HFF-Myc (cell line): Measurements from ENCODE around the gene NLRP3.
"Not testable (repeated sequence)": the region's sequence is repeated elsewhere in the genome, so short reads cannot be mapped to it uniquely, and the experiment has no call there.

Experiments
- DNase-seq: peaks from one replicate; pipeline ENCODE4 v3.0.0-alpha.2; 2011; ENCODE audit warnings: low read depth; ENCODE audit errors: extremely low read depth
- H3K4me3 ChIP-seq: replicated peaks from 2 replicates; pipeline ENCODE4 v1.5.1; 2011; ENCODE audit warnings: low read depth, mild to moderate bottlenecking, control low read depth, low read length
- TF ChIP-seq, protein P1 (sequence below): IDR thresholded peaks from 2 replicates; pipeline ENCODE4 v1.5.1; 2012; ENCODE audit warnings: mild to moderate bottlenecking, low read depth, low read length, control low read depth; ENCODE audit errors: missing control alignments

Gene NLRP3

DNA sequence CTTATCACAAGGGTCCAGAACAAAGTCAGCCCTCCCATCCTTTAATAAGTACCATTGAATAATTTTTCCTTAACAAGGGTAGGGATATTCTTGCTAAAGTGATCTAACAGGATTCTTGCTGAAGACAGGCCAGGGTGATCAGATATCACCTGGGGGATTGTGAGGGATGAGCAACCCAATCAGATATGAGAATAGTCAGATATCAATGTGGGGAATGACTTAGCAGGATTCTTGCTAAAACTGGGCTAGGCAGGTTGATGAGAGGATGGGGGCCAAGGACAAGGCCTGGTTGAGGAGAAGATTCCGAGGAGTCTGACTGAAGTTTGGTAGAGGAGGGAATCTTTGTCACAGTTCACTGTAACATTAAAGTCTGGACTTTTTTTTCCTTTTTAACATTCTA, 23.9 kb upstream of the NLRP3 start:
- DNase-seq: no peak
- TF ChIP-seq, protein P1, sequence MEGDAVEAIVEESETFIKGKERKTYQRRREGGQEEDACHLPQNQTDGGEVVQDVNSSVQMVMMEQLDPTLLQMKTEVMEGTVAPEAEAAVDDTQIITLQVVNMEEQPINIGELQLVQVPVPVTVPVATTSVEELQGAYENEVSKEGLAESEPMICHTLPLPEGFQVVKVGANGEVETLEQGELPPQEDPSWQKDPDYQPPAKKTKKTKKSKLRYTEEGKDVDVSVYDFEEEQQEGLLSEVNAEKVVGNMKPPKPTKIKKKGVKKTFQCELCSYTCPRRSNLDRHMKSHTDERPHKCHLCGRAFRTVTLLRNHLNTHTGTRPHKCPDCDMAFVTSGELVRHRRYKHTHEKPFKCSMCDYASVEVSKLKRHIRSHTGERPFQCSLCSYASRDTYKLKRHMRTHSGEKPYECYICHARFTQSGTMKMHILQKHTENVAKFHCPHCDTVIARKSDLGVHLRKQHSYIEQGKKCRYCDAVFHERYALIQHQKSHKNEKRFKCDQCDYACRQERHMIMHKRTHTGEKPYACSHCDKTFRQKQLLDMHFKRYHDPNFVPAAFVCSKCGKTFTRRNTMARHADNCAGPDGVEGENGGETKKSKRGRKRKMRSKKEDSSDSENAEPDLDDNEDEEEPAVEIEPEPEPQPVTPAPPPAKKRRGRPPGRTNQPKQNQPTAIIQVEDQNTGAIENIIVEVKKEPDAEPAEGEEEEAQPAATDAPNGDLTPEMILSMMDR: no peak
- H3K4me3 ChIP-seq: no peak overlapping the region

DNA sequence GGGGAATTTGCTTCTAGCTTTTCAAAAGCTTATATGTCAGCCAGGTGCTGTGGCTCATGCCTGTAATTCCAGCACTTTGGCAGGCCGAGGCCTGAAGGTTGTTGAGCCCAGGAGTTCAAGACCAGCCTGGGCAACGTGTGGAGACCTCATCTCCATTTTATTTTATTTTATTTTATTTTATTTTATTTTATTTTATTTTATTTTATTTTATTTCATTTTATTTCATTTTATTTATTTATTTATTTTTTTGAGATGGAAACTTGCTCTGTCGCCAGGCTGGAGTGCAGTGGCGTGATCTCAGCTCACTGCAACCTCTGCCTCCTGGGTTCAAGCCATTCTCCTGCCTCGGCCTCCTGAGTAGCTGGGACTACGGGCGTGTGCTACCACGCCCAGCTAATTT, 20.9 kb upstream of the NLRP3 start:
- not testable (repeated sequence) for H3K4me3 ChIP-seq, DNase-seq

DNA sequence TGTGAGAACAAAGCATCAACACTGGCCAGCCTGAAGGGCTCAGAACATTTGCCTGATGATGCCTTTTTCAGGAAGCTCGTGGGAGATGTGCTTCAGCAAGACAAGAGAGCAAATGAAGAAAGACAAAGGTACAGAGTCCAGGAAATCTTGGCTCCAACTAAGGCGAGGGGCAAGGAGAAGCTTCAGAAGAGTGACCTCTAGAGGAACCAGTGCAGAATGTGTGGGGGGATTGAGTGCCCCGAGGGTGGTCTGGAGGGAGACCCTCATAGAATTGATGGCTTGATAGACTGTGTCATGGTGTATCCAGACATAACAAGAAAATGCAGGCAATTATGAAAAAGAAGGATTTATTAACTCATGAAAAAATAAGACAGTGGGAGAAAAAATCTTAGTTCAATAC, 15.3 kb upstream of the NLRP3 start:
- no peak overlapping the region for H3K4me3 ChIP-seq
- no peak for DNase-seq
- TF ChIP-seq, protein P1: no peak

DNA sequence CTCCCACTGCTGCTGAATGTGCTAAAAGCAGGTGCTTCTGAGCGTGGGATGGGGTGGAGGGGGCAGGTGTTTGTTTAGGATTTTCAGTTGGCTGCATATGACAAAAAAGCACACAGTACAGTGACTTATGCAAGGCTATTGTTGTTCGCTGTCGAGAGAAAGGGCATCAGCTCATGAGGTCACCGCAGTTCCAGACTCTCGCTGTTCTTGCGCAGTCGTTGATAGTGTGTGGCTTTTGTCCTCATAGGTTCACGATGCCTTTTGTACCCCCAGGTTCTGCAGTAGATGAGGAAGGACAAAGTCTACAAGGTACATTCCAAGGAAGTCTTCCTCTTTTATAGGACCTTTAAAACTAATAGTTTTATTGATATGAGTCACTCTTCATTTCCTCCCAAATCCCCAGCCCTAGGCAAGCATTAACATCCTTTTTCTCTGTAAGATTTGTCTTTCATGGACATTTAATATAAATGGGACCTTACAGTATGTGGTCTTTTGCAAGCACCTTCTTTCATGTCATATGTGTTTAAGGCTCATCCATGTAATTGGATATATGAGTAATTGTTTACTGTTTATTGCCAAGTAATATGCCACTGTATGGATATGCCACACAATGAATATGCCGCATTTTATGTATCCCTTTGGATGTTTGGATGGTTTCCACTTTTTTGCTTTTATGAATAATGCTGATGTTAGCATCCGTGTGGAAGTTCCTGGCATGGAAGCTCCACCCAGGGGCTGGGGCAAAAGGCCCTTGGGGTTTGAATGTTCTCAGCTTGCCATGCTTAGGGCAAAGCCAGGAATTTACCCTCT, 14.5 kb upstream of the NLRP3 start:
- DNase-seq: no peak
- TF ChIP-seq, protein P1: no peak
- no peak overlapping the region for H3K4me3 ChIP-seq

DNA sequence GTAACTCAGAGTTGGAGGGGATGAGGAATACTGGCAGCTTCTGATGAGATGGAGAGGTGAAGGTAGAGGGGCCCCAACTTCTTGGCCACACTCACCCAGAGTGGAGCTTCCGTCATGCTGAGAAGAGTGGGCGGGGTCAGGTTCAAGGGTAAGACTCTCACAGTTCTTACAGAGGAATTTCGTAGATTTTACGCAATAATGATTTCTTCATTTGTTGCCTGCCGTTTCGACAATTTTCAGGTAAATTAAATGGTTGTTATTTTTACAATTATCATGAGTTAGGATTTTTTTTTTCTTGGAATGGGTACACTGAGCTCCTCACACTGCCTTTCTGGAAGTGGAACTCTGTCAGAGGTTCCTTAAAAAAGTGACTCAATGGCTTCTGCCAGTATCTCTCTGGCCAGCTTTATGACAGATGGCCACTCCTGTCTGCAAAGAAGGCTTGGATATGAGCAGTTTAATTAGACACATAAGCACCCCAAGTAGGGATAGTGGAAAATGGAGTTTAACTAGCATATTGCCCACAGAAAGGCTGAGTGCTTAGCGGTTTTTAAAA, 13.8 kb upstream of the NLRP3 start:
- DNase-seq: no peak
- no peak overlapping the region for H3K4me3 ChIP-seq
- TF ChIP-seq, protein P1: no peak

DNA sequence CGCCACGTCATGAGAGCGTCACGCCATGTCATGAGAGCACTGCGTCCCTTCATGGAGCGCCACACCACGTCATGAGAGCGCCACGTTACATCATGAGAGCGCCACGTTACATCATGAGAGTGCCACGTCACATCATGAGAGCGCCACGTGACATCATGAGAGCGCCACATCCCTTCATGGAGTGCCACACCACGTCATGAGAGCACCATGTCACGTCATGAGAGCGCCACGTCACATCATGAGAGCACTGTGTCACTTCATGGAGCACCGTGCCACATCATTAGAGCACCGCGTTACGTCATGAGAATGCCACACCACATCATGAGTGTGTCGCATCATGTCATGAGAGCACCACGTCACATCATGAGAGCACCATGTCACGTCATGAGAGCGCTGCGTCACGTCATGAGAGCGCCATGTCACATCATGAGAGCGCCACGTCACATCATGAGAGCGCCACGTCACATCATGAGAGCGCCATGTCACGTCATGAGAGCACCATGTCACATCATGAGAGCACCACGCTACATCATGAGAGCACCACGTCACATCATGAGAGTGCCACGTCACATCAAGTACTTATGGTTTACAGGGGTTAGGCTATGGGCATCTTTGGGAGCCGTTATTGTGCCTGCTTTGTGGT, 9.8 kb upstream of the NLRP3 start:
- TF ChIP-seq, protein P1: no peak
- DNase-seq: no peak

DNA sequence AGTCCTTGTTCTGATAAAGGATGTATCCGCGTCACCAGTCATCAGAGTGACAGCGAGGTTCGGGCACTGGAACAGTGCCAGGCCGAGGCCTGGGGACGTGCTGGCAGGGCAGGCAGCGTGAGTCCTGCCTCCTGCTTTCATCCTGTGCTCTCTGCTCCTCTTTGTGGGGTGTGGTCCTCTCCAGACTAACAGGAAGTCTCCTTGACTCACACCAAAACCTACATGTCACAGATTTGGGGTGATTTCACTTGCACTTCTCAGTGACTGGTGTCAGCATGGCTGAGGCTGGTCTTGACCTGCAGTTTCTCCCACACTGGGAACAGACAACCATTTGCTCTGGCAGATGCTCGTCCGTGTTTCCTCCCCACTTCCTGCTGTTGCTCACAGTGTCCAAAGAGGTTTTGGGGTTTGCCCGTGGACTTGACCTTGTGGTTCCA, 8.8 kb upstream of the NLRP3 start:
- H3K4me3 ChIP-seq: no peak overlapping the region
- DNase-seq: no peak
- TF ChIP-seq, protein P1: no peak

More for the DNA sequence above, 9.8 kb upstream of the NLRP3 start:
- no peak overlapping the region for H3K4me3 ChIP-seq
